SK-N-SH (cell line): ENCODE measurements around the gene MEOX1. TPM values are rescaled to one million over a fixed set of nuclear protein-coding genes. Genes with fewer than 3 reads are reported as not detected.

Experiments
- CTCF ChIA-PET: fragments of 300-600, 350-600 bp; formaldehyde crosslinking; extraction: SDS; loops from one replicate; lab custom pipeline; 2021; lab: Yijun Ruan, JAX
- POLR2A ChIA-PET: fragments of 350-600 bp; sonication (Branson Sonifier 250); formaldehyde crosslinking; extraction: SDS; loops from one replicate; lab custom pipeline; 2020; ENCODE audit warnings: antibody characterized with exemption, inconsistent platforms; lab: Yijun Ruan, JAX
- DNase-seq: peaks from one replicate; pipeline ENCODE4 v3.0.0; 2012
- H2AFZ ChIP-seq: fragments of 200-600 bp; sonication (generic); 2 replicates; pipeline ENCODE4 v1.8.1; 2016; ENCODE audit warnings: antibody characterized with exemption, mild to moderate bottlenecking, low read depth
- H3F3A ChIP-seq: fragments of 200-600 bp; sonication (generic); replicated peaks from 2 replicates; pipeline ENCODE3; 2016; ENCODE audit warnings: antibody characterized with exemption, mild to moderate bottlenecking; ENCODE audit not compliant: insufficient read depth
- H3K27ac ChIP-seq, 2 experiments: fragments of 200-500 bp in 1 of 2; fragments of 200-600 bp in 1 of 2; sonication (Bioruptor generic) in 1 of 2; sonication (generic), shearing (Covaris generic) in 1 of 2; 2 replicates each; pipeline versions ENCODE4 v1.5.1 to v1.6.1; 2014 to 2016; ENCODE audit warnings: low read depth in 2 of 2, inconsistent platforms in 1 of 2, low read length in 1 of 2, mild to moderate bottlenecking in 1 of 2, mixed read lengths in 1 of 2
- H3K27me3 ChIP-seq: fragments of 200-600 bp; sonication (generic), shearing (Covaris generic); 2 replicates; pipeline ENCODE4 v1.6.1; 2016; ENCODE audit warnings: mixed run types; ENCODE audit not compliant: insufficient read depth
- H3K36me3 ChIP-seq, 2 experiments: fragments of 200-500 bp in 1 of 2; fragments of 200-600 bp in 1 of 2; sonication (Bioruptor generic) in 1 of 2; sonication (generic) in 1 of 2; replicated peaks in 1 of 2; 2 replicates each; pipeline versions ENCODE3 to v1.5.1; 2014 to 2016; ENCODE audit warnings: low read length in 1 of 2, mild to moderate bottlenecking in 1 of 2; ENCODE audit not compliant: insufficient read depth in 2 of 2, control insufficient read depth in 1 of 2
- H3K4me1 ChIP-seq, 2 experiments: fragments of 200-500 bp in 1 of 2; fragments of 200-600 bp in 1 of 2; sonication (Bioruptor generic) in 1 of 2; sonication (generic), shearing (Covaris generic) in 1 of 2; 2 replicates each; pipeline versions ENCODE4 v1.5.1 to v1.6.1; 2014 to 2016; ENCODE audit warnings: low read depth in 1 of 2, low read length in 1 of 2, mixed run types in 1 of 2; ENCODE audit not compliant: insufficient read depth in 2 of 2, control insufficient read depth in 1 of 2
- H3K4me2 ChIP-seq: fragments of 200-600 bp; sonication (generic), shearing (Covaris generic); 2 replicates; pipeline ENCODE4 v1.6.1; 2017; ENCODE audit warnings: mixed run types
- H3K4me3 ChIP-seq, 2 experiments: fragments of 200-500 bp in 1 of 2; fragments of 200-600 bp in 1 of 2; sonication (Bioruptor generic) in 1 of 2; sonication (generic), shearing (Covaris generic) in 1 of 2; 2 replicates each; pipeline versions ENCODE4 v1.5.1 to v1.8.1; 2014 to 2016; ENCODE audit warnings: low read depth in 2 of 2, inconsistent platforms in 1 of 2, low read length in 1 of 2, mild to moderate bottlenecking in 1 of 2, mixed read lengths in 1 of 2, moderate library complexity in 1 of 2
- H3K79me2 ChIP-seq: fragments of 200-600 bp; sonication (generic); 2 replicates; pipeline ENCODE4 v1.8.1; 2017; ENCODE audit warnings: mild to moderate bottlenecking; ENCODE audit not compliant: insufficient read depth
- H3K9ac ChIP-seq: fragments of 200-600 bp; sonication (generic); 2 replicates; pipeline ENCODE4 v1.6.1; 2017; ENCODE audit warnings: mixed run types
- H3K9me2 ChIP-seq: fragments of 200-600 bp; sonication (generic); 2 replicates; pipeline ENCODE4 v1.6.1; 2017; ENCODE audit warnings: mixed run types
- H3K9me3 ChIP-seq: fragments of 200-600 bp; sonication (generic); 2 replicates; pipeline ENCODE4 v1.6.1; 2017; ENCODE audit warnings: mixed run types, mild to moderate bottlenecking, moderate library complexity
- H4K20me1 ChIP-seq: fragments of 200-600 bp; sonication (generic); 2 replicates; pipeline ENCODE4 v1.6.1; 2017; ENCODE audit warnings: mild to moderate bottlenecking, mixed run types; ENCODE audit not compliant: insufficient read depth
- CHD2 ChIP-seq: fragments of 150-350 bp; IDR thresholded peaks from 2 replicates; pipeline ENCODE4 v1.6.1; 2018; ENCODE audit warnings: low read length; ENCODE audit not compliant: partially characterized antibody
- ELF1 ChIP-seq: IDR thresholded peaks from 2 replicates; pipeline ENCODE4 v1.4.0; 2012
- EP300 ChIP-seq, 2 experiments: IDR thresholded peaks; 2 replicates each; pipeline versions ENCODE4 v1.4.0 to v1.6.1; 2012; ENCODE audit warnings: borderline replicate concordance in 1 of 2, low read depth in 1 of 2, low read length in 1 of 2
- FOXJ3 ChIP-seq: sonication (generic); formaldehyde crosslinking; IDR thresholded peaks from 2 replicates; pipeline ENCODE4 v1.5.1; 2020; ENCODE audit warnings: mild to moderate bottlenecking, missing genetic modification reagents
- GATA2 ChIP-seq: sonication (generic); formaldehyde crosslinking; IDR thresholded peaks from 2 replicates; pipeline ENCODE4 v1.5.0; 2020; ENCODE audit warnings: mild to moderate bottlenecking, missing genetic modification reagents
- MEF2A ChIP-seq: IDR thresholded peaks from 2 replicates; pipeline ENCODE4 v1.4.0; 2012; ENCODE audit warnings: low read depth, borderline replicate concordance
- NFIC ChIP-seq: IDR thresholded peaks from 2 replicates; pipeline ENCODE4 v1.4.0; 2012; ENCODE audit warnings: borderline replicate concordance
- RCOR1 ChIP-seq: fragments of 150-350 bp; IDR thresholded peaks from 2 replicates; pipeline ENCODE4 v1.6.1; 2017; ENCODE audit warnings: antibody characterized with exemption, low read length
- WGBS: methylation state at CpG from one replicate; pipeline ENCODE4 v1.1.6; 2017; ENCODE audit warnings: low lambda C conversion rate; 5-methylcytosine and 5-hydroxymethylcytosine counted together
- polyA plus RNA-seq, 3 experiments: library from polyadenylated mRNA; depleted of rRNA; stranded (reverse); fragments of >200 nt; gene quantifications; 2 replicates each; pipeline ENCODE4 v1.2.3, GENCODE V29; 2012
- TF ChIP-seq, protein P1 (sequence below): IDR thresholded peaks from 2 replicates; pipeline ENCODE4 v1.4.0; 2012; ENCODE audit warnings: low read depth
- TF ChIP-seq, protein P2 (sequence below): IDR thresholded peaks from 2 replicates; pipeline ENCODE4 v1.6.1; 2012; ENCODE audit warnings: mild to moderate bottlenecking, low read depth, low read length, moderate library complexity
- TF ChIP-seq, protein P3 (sequence below): IDR thresholded peaks from 2 replicates; pipeline ENCODE4 v1.4.0; 2012; ENCODE audit warnings: low read depth, borderline replicate concordance
- TF ChIP-seq, protein P4 (sequence below): fragments of 200-600 bp; sonication (generic); IDR thresholded peaks from 2 replicates; pipeline ENCODE4 v1.6.1; 2017; ENCODE audit warnings: antibody characterized with exemption, mild to moderate bottlenecking, moderate library complexity

The MEOX1 gene
- polyA plus RNA-seq, 1 of the 3 experiments (the other 2 are of a cell fraction) = 0.05 TPM

DNA sequence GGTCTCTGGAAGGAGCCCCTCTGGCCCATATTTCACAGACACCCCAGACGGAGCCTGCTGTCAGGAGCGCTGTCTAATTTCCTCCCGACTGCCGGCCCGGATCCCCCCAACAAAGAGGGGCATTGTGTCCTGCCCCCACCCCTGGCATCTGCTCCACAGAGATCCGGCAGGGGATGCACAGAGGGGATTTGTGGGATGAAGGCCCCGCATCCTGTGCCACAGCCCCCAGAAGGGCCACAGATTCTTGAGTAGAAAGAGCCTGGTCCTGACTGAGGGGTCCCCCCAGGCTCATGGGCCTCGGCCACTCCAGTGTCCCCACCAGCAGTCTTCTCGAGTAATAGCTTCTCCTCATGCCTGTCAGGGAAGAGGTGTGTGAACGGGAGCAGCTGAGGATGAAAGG is 29.5 kb downstream of the MEOX1 start (continued):
- TF ChIP-seq CHD2 (no peak), MEF2A (no peak), GATA2 (CRISPR knock-in tag) (no peak), FOXJ3 (no peak), EP300 (IDR thresholded peaks at IDR 0.05; ENCODE audit: borderline replicate concordance in 1 of 2, low read depth in 1 of 2, low read length in 1 of 2) (no peak), NFIC (no peak)
- TF ChIP-seq, protein P1, sequence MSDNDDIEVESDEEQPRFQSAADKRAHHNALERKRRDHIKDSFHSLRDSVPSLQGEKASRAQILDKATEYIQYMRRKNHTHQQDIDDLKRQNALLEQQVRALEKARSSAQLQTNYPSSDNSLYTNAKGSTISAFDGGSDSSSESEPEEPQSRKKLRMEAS = no peak

DNA sequence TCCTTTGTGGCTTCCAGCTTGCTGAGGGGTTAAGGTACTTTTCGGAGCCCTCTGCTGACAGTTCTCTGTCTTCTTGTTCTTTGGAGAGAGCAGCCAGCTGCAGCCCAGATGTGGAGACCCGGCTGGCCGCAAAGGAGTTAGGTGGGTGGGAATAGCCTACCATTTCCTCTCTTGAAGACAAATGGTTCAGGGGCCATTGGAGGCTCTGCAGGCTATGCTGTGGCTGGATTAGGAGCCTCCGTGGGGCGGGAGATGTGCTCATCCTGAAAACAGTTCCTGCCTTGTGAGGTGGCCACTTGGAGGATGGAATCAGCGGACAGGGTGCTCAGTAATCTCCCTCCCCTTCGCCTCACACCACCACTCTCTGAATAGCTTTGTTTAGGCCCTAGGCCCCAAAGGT is 30.3 kb downstream of the MEOX1 start:
- CTCF ChIA-PET = interaction anchor here (2.7 kb wide), 1 partner anchor 42 kb away, joined by 8 read pairs; no protein-coding TSS in a partner anchor

More for the DNA sequence above, 30.3 kb downstream of the MEOX1 start:
- Histone ChIP-seq H3K4me1 (no peaks in the 10 kb centered on the region; a peak in 1 of 4 replicates), H3K27ac (no peak overlapping the region), H3K4me3 (no peak overlapping the region), H3K36me3 (no peaks in the 10 kb centered on the region), H4K20me1 (no peaks in the 10 kb centered on the region), H3K27me3 (no peaks in the 10 kb centered on the region), H2AFZ (no peak overlapping the region), H3F3A (no peaks in the 10 kb centered on the region), H3K9ac (no peak overlapping the region), H3K9me3 (no peaks in the 10 kb centered on the region), H3K9me2 (no peaks in the 10 kb centered on the region), H3K4me2 (no peak overlapping the region), H3K79me2 (no peaks in the 10 kb centered on the region)
- POLR2A ChIA-PET = interaction anchor here (0.8 kb wide), 1 partner anchor 45 kb away, joined by 3 read pairs; no protein-coding TSS in a partner anchor
- DNase-seq = no peak
- TF ChIP-seq FOXJ3 (no peak), ELF1 (no peak), RCOR1 (no peak)
- TF ChIP-seq, protein P2, sequence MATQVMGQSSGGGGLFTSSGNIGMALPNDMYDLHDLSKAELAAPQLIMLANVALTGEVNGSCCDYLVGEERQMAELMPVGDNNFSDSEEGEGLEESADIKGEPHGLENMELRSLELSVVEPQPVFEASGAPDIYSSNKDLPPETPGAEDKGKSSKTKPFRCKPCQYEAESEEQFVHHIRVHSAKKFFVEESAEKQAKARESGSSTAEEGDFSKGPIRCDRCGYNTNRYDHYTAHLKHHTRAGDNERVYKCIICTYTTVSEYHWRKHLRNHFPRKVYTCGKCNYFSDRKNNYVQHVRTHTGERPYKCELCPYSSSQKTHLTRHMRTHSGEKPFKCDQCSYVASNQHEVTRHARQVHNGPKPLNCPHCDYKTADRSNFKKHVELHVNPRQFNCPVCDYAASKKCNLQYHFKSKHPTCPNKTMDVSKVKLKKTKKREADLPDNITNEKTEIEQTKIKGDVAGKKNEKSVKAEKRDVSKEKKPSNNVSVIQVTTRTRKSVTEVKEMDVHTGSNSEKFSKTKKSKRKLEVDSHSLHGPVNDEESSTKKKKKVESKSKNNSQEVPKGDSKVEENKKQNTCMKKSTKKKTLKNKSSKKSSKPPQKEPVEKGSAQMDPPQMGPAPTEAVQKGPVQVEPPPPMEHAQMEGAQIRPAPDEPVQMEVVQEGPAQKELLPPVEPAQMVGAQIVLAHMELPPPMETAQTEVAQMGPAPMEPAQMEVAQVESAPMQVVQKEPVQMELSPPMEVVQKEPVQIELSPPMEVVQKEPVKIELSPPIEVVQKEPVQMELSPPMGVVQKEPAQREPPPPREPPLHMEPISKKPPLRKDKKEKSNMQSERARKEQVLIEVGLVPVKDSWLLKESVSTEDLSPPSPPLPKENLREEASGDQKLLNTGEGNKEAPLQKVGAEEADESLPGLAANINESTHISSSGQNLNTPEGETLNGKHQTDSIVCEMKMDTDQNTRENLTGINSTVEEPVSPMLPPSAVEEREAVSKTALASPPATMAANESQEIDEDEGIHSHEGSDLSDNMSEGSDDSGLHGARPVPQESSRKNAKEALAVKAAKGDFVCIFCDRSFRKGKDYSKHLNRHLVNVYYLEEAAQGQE = no peak
- TF ChIP-seq, protein P3, sequence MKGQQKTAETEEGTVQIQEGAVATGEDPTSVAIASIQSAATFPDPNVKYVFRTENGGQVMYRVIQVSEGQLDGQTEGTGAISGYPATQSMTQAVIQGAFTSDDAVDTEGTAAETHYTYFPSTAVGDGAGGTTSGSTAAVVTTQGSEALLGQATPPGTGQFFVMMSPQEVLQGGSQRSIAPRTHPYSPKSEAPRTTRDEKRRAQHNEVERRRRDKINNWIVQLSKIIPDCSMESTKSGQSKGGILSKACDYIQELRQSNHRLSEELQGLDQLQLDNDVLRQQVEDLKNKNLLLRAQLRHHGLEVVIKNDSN = no peak
- TF ChIP-seq, protein P4, sequence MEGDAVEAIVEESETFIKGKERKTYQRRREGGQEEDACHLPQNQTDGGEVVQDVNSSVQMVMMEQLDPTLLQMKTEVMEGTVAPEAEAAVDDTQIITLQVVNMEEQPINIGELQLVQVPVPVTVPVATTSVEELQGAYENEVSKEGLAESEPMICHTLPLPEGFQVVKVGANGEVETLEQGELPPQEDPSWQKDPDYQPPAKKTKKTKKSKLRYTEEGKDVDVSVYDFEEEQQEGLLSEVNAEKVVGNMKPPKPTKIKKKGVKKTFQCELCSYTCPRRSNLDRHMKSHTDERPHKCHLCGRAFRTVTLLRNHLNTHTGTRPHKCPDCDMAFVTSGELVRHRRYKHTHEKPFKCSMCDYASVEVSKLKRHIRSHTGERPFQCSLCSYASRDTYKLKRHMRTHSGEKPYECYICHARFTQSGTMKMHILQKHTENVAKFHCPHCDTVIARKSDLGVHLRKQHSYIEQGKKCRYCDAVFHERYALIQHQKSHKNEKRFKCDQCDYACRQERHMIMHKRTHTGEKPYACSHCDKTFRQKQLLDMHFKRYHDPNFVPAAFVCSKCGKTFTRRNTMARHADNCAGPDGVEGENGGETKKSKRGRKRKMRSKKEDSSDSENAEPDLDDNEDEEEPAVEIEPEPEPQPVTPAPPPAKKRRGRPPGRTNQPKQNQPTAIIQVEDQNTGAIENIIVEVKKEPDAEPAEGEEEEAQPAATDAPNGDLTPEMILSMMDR = no peak
- 70% methylated on average over 1 of the region's 7 CpGs for WGBS
